Measurements from ENCODE around the gene MPG. TPM values are rescaled to one million over a fixed set of nuclear protein-coding genes. Genes with fewer than 3 reads are reported as not detected.

The MPG gene
- total and polyA plus RNA-seq, 2 experiments from 2014 or later, result 38.0 to 91.1 TPM

DNA sequence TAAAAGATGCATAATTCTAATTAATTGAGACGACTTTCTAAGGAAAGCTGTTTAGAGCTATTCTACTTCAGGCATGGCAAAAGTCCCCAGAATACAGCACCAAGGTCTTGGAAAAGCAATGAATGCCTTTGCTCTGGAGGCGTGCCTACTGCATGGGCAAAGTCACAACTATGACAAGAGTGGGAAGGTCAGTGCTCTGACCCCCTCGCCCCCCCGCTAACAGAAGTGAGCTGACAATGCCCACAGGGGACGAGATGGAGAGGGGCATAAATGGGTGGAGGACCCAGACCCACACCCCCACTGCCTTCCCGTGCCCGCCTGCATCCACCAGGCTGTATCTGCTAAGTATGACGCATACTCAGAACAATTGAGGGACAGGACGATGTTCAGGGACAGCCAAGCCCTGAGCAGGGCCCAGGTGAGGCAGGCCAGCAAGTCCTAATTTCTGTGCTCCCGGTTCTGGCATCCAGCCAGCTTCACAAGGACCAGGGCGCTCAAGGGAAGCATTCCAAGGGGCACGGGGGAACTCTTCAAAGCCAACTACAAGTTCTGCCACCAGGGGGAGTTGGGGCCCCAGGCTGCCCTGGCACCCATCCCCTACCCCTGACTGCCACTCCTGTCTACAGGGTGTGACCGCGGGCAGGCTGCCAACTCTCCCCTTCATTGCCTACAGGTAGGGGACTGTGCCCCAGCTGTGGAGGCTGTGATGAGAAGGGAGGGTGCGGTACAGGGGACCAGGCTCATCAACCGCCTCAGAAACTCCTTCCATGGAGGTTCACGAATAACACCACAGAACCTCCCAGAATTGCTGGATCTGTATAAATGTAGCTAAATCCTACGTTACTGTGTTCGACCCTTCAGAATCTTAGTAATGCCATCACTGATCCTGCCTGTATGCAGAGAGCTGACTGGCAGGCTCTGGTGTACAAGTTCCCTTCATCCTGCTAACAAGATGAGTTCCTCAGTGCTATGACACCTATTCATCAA, 39.6 kb downstream of the MPG start:
- H3K4me3 ChIP-seq, result no peak overlapping the region
- H3K36me3 Mint-ChIP-seq (ENCODE audit: low read depth), result peaks cover 20% of the 10 kb centered on the region; the same call in 2 of the 3 replicates
- H4K20me1 ChIP-seq (replicated peaks; ENCODE audit: insufficient read depth), result peaks cover 8% of the 10 kb centered on the region
- H3K27me3 ChIP-seq (ENCODE audit: insufficient read depth), result no peaks in the 10 kb centered on the region
- no peak overlapping the region for H3K4me3 Mint-ChIP-seq
- no peaks in the 10 kb centered on the region for H3K36me3 ChIP-seq (ENCODE audit: insufficient read depth)
- TF ChIP-seq EZH2 (IDR thresholded peaks at IDR 0.05; ENCODE audit: low read depth, unreplicated experiment), result no peak
- TF ChIP-seq, protein P1, sequence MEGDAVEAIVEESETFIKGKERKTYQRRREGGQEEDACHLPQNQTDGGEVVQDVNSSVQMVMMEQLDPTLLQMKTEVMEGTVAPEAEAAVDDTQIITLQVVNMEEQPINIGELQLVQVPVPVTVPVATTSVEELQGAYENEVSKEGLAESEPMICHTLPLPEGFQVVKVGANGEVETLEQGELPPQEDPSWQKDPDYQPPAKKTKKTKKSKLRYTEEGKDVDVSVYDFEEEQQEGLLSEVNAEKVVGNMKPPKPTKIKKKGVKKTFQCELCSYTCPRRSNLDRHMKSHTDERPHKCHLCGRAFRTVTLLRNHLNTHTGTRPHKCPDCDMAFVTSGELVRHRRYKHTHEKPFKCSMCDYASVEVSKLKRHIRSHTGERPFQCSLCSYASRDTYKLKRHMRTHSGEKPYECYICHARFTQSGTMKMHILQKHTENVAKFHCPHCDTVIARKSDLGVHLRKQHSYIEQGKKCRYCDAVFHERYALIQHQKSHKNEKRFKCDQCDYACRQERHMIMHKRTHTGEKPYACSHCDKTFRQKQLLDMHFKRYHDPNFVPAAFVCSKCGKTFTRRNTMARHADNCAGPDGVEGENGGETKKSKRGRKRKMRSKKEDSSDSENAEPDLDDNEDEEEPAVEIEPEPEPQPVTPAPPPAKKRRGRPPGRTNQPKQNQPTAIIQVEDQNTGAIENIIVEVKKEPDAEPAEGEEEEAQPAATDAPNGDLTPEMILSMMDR (conservative IDR thresholded peaks at IDR 0.05; ENCODE audit: low read depth in 2 of 2), result peak; percentile 77 to 83
- 0 out of 2 replicates have a peak, but pooled peaks cover 3% of the 10 kb centered on the region for H3F3A ChIP-seq (replicated peaks; ENCODE audit: low read depth)
- no peak overlapping the region for H3K27ac ChIP-seq (ENCODE audit: low read depth)
- no peaks in the 10 kb centered on the region for H3K79me2 ChIP-seq (replicated peaks; ENCODE audit: insufficient read depth)
- no peak overlapping the region for H3K27ac Mint-ChIP-seq
- no peaks in the 10 kb centered on the region for H3K9me2 ChIP-seq (ENCODE audit: insufficient read depth)
- H3K4me2 ChIP-seq, result no peak overlapping the region
- DNase-seq (ENCODE audit: low spot score), result peak; percentile 95
- no peak overlapping the region for H2AFZ ChIP-seq
- ATAC-seq, result peak; percentile 99
- H3K4me1 Mint-ChIP-seq, result peaks cover 13% of the 10 kb centered on the region
- H3K27me3 Mint-ChIP-seq (ENCODE audit: insufficient read depth, low read depth, poor library complexity), result peaks cover 4% of the 10 kb centered on the region
- no peaks in the 10 kb centered on the region for H3K4me1 ChIP-seq (ENCODE audit: insufficient read depth)
- H3K9me3 Mint-ChIP-seq, result no peaks in the 10 kb centered on the region

DNA sequence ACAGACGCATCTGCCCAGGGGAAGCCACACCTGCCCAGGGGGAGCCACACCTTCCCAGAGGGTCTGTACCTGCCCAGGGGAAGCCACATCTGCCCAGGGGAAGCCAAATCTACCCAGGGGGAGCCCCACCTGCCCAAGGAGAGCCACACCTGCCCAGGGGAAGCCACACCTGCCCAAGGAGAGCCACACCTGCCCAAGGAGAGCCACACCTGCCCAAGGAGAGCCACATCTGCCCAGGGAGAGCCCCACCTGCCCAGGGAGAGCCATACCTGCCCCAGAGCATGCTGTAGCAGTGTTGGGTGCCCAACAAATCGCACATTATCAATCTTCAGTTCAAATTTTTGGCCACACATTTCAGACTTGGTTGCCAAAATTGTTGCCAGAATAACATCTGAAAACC, 40.8 kb downstream of the MPG start:
- Histone ChIP-seq H3K27me3 (ENCODE audit: insufficient read depth) (no peaks in the 10 kb centered on the region), H3K9me2 (ENCODE audit: insufficient read depth) (no peaks in the 10 kb centered on the region), H4K20me1 (replicated peaks; ENCODE audit: insufficient read depth) (peaks cover 10% of the 10 kb centered on the region), H3K4me2 (no peak overlapping the region), H3K36me3 (ENCODE audit: insufficient read depth) (no peaks in the 10 kb centered on the region), H3K4me3 (no peak overlapping the region), H3K27ac (ENCODE audit: low read depth) (no peak overlapping the region), H3F3A (replicated peaks; ENCODE audit: low read depth) (0 out of 2 replicates have a peak, but pooled peaks cover 3% of the 10 kb centered on the region), H3K79me2 (replicated peaks; ENCODE audit: insufficient read depth) (no peaks in the 10 kb centered on the region), H3K4me1 (ENCODE audit: insufficient read depth) (no peaks in the 10 kb centered on the region), H2AFZ (no peak overlapping the region)
- DNase-seq (ENCODE audit: low spot score), result no peak
- peaks cover 4% of the 10 kb centered on the region for H3K4me1 Mint-ChIP-seq
- peaks cover 20% of the 10 kb centered on the region; the same call in 2 of the 3 replicates for H3K36me3 Mint-ChIP-seq (ENCODE audit: low read depth)
- no peak overlapping the region for H3K27ac Mint-ChIP-seq
- TF ChIP-seq, protein P2, sequence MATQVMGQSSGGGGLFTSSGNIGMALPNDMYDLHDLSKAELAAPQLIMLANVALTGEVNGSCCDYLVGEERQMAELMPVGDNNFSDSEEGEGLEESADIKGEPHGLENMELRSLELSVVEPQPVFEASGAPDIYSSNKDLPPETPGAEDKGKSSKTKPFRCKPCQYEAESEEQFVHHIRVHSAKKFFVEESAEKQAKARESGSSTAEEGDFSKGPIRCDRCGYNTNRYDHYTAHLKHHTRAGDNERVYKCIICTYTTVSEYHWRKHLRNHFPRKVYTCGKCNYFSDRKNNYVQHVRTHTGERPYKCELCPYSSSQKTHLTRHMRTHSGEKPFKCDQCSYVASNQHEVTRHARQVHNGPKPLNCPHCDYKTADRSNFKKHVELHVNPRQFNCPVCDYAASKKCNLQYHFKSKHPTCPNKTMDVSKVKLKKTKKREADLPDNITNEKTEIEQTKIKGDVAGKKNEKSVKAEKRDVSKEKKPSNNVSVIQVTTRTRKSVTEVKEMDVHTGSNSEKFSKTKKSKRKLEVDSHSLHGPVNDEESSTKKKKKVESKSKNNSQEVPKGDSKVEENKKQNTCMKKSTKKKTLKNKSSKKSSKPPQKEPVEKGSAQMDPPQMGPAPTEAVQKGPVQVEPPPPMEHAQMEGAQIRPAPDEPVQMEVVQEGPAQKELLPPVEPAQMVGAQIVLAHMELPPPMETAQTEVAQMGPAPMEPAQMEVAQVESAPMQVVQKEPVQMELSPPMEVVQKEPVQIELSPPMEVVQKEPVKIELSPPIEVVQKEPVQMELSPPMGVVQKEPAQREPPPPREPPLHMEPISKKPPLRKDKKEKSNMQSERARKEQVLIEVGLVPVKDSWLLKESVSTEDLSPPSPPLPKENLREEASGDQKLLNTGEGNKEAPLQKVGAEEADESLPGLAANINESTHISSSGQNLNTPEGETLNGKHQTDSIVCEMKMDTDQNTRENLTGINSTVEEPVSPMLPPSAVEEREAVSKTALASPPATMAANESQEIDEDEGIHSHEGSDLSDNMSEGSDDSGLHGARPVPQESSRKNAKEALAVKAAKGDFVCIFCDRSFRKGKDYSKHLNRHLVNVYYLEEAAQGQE (IDR thresholded peaks at IDR 0.05; ENCODE audit: unreplicated experiment), result no peak
- TF ChIP-seq CREB1 (CRISPR knock-in tag; IDR thresholded peaks at IDR 0.05; ENCODE audit: low read depth) (no peak), POLR2AphosphoS5 (IDR thresholded peaks at IDR 0.05; ENCODE audit: low read depth) (no peak), STAT1 (IDR thresholded peaks at IDR 0.05; ENCODE audit: unreplicated experiment) (no peak), EZH2phosphoT487 (IDR thresholded peaks at IDR 0.05; ENCODE audit: unreplicated experiment) (no peak), ZNF114 (CRISPR knock-in tag; IDR thresholded peaks at IDR 0.05) (no peak), NANOG (IDR thresholded peaks at IDR 0.05; ENCODE audit: borderline replicate concordance) (no peak)
- TF ChIP-seq, protein P3, sequence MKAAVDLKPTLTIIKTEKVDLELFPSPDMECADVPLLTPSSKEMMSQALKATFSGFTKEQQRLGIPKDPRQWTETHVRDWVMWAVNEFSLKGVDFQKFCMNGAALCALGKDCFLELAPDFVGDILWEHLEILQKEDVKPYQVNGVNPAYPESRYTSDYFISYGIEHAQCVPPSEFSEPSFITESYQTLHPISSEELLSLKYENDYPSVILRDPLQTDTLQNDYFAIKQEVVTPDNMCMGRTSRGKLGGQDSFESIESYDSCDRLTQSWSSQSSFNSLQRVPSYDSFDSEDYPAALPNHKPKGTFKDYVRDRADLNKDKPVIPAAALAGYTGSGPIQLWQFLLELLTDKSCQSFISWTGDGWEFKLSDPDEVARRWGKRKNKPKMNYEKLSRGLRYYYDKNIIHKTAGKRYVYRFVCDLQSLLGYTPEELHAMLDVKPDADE (IDR thresholded peaks at IDR 0.05), result no peak
- no peak overlapping the region for H3K4me3 Mint-ChIP-seq
- H3K27me3 Mint-ChIP-seq (ENCODE audit: insufficient read depth, low read depth, poor library complexity), result peaks cover 2% of the 10 kb centered on the region
- no peaks in the 10 kb centered on the region for H3K9me3 Mint-ChIP-seq
- no peak for ATAC-seq

Data from GM23338 (cell line).